GM12873 (cell line): Measurements from ENCODE around the gene CYP27A1.

Experiments used
- TF ChIP-seq, protein P1 (sequence below): IDR thresholded peaks from 2 replicates; pipeline ENCODE4 v1.5.1; 2012; ENCODE audit warnings: low read depth, mild to moderate bottlenecking, moderate library complexity, low read length, control low read depth; ENCODE audit not compliant: insufficient read depth; ENCODE audit errors: missing control alignments

The CYP27A1 gene

DNA sequence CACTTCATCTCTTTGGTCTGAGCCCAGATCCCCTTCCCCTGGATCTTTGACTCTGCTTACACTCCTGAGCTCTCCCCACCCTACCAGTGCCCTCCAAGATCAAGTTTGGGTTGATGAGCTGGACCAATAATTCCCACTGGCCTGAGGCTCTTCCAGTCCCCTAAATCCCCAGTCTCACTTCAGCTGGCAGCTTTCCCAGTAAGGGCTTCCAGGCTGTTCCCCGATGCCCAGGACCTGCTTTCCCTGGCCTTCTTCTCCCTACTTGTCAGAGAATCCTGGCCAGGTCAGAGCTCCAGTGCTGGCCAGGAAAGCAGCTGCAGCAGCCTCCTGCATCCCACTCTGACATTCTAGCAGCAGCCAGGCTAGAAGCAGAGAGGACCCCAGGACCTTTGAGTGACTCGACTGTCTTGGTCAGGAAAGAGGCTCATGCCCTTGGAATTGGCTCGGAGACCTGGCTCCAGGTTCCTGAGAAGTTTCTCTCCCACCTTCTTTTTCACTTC is 81.1 kb downstream of the CYP27A1 start:
- TF ChIP-seq, protein P1, sequence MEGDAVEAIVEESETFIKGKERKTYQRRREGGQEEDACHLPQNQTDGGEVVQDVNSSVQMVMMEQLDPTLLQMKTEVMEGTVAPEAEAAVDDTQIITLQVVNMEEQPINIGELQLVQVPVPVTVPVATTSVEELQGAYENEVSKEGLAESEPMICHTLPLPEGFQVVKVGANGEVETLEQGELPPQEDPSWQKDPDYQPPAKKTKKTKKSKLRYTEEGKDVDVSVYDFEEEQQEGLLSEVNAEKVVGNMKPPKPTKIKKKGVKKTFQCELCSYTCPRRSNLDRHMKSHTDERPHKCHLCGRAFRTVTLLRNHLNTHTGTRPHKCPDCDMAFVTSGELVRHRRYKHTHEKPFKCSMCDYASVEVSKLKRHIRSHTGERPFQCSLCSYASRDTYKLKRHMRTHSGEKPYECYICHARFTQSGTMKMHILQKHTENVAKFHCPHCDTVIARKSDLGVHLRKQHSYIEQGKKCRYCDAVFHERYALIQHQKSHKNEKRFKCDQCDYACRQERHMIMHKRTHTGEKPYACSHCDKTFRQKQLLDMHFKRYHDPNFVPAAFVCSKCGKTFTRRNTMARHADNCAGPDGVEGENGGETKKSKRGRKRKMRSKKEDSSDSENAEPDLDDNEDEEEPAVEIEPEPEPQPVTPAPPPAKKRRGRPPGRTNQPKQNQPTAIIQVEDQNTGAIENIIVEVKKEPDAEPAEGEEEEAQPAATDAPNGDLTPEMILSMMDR: no peak
